ENCODE results near the gene TMEM41B.
"Not testable (repeated sequence)": the region's sequence is repeated elsewhere in the genome, so short reads cannot be mapped to it uniquely, and the experiment has no call there.

TMEM41B gene

GRCh38 chr11:9263840-9264315, 50.5 kb downstream of the TMEM41B start:
- peaks cover 38% of the 10 kb centered on the region for H3K4me1 ChIP-seq (ENCODE audit: low read depth, poor library complexity, severe bottlenecking)
- H3K4me2 ChIP-seq = peak overlapping the region; percentile 98
- H3K9ac ChIP-seq = no peak overlapping the region
- H3K36me3 ChIP-seq (ENCODE audit: insufficient read depth) = no peaks in the 10 kb centered on the region
- no peaks in the 10 kb centered on the region for H3K79me2 ChIP-seq (ENCODE audit: insufficient read depth, low read depth)
- H2AFZ ChIP-seq (ENCODE audit: low read depth) = peak overlapping the region; percentile 57; the same call in 1 of the 2 replicates
- H3K27ac ChIP-seq = no peak overlapping the region
- no peak for TF ChIP-seq CTCF (conservative IDR thresholded peaks at IDR 0.05; ENCODE audit: low read depth, low read length)
- H4K20me1 ChIP-seq (ENCODE audit: insufficient read depth) = no peaks in the 10 kb centered on the region
- H3K27me3 ChIP-seq (ENCODE audit: insufficient read depth, low read depth) = peaks cover 32% of the 10 kb centered on the region
- H3K4me3 ChIP-seq (IDR thresholded peaks at IDR 0.05; ENCODE audit: insufficient read depth, low read depth, low read length) = no peak overlapping the region

GRCh38 chr11:9260838-9261146, 53.6 kb downstream of the TMEM41B start:
- H3K4me3 ChIP-seq (IDR thresholded peaks at IDR 0.05; ENCODE audit: insufficient read depth, low read depth, low read length); H3K79me2 ChIP-seq (ENCODE audit: insufficient read depth, low read depth); H4K20me1 ChIP-seq (ENCODE audit: insufficient read depth); H3K27ac ChIP-seq; H3K36me3 ChIP-seq (ENCODE audit: insufficient read depth); H3K9ac ChIP-seq; H2AFZ ChIP-seq (ENCODE audit: low read depth): not testable (repeated sequence)
- Histone ChIP-seq H3K27me3 (ENCODE audit: insufficient read depth, low read depth) (peaks cover 15% of the 10 kb centered on the region), H3K4me1 (ENCODE audit: low read depth, poor library complexity, severe bottlenecking) (peaks cover 38% of the 10 kb centered on the region), H3K4me2 (peak overlapping the region; percentile 44)

- no peaks in the 10 kb centered on the region for H3K79me2 ChIP-seq (ENCODE audit: insufficient read depth, low read depth)
- no peak overlapping the region for H3K27ac ChIP-seq
- no peak overlapping the region for H3K9ac ChIP-seq
- H4K20me1 ChIP-seq (ENCODE audit: insufficient read depth) = no peaks in the 10 kb centered on the region
- peak overlapping the region; percentile 44 for H3K4me2 ChIP-seq
- peaks cover 35% of the 10 kb centered on the region for H3K4me1 ChIP-seq (ENCODE audit: low read depth, poor library complexity, severe bottlenecking)
- H3K27me3 ChIP-seq (ENCODE audit: insufficient read depth, low read depth) = peaks cover 10% of the 10 kb centered on the region
- H2AFZ ChIP-seq (ENCODE audit: low read depth) = no peak overlapping the region
- no peak for TF ChIP-seq CTCF (conservative IDR thresholded peaks at IDR 0.05; ENCODE audit: low read depth, low read length)
- H3K36me3 ChIP-seq (ENCODE audit: insufficient read depth) = no peaks in the 10 kb centered on the region
- H3K4me3 ChIP-seq (IDR thresholded peaks at IDR 0.05; ENCODE audit: insufficient read depth, low read depth, low read length) = no peak overlapping the region
Measured at GRCh38 chr11:9259981-9260837, 54.2 kb downstream of the TMEM41B start.

- H3K9ac ChIP-seq; H2AFZ ChIP-seq (ENCODE audit: low read depth); H3K79me2 ChIP-seq (ENCODE audit: insufficient read depth, low read depth); H3K36me3 ChIP-seq (ENCODE audit: insufficient read depth); H4K20me1 ChIP-seq (ENCODE audit: insufficient read depth); H3K27ac ChIP-seq; H3K4me3 ChIP-seq (IDR thresholded peaks at IDR 0.05; ENCODE audit: insufficient read depth, low read depth, low read length); H3K27me3 ChIP-seq (ENCODE audit: insufficient read depth, low read depth); H3K4me2 ChIP-seq: not testable (repeated sequence)
- H3K4me1 ChIP-seq (ENCODE audit: low read depth, poor library complexity, severe bottlenecking) = peaks cover 41% of the 10 kb centered on the region
Measured at GRCh38 chr11:9258279-9258678, 56.1 kb downstream of the TMEM41B start.

GRCh38 chr11:9254416-9254815, 60.0 kb downstream of the TMEM41B start:
- Histone ChIP-seq H3K9ac (no peak overlapping the region), H3K27me3 (ENCODE audit: insufficient read depth, low read depth) (no peaks in the 10 kb centered on the region), H3K4me3 (IDR thresholded peaks at IDR 0.05; ENCODE audit: insufficient read depth, low read depth, low read length) (no peak overlapping the region), H4K20me1 (ENCODE audit: insufficient read depth) (no peaks in the 10 kb centered on the region), H3K4me2 (no peak overlapping the region), H3K36me3 (ENCODE audit: insufficient read depth) (no peaks in the 10 kb centered on the region), H2AFZ (ENCODE audit: low read depth) (no peak overlapping the region), H3K79me2 (ENCODE audit: insufficient read depth, low read depth) (no peaks in the 10 kb centered on the region), H3K27ac (no peak overlapping the region), H3K4me1 (ENCODE audit: low read depth, poor library complexity, severe bottlenecking) (peaks cover 46% of the 10 kb centered on the region)
- TF ChIP-seq CTCF (conservative IDR thresholded peaks at IDR 0.05; ENCODE audit: low read depth, low read length) = no peak
